Measurements from ENCODE around the gene SUGP2. TPM values are rescaled to one million over a fixed set of nuclear protein-coding genes. Genes with fewer than 3 reads are reported as not detected.

The SUGP2 gene
- total RNA-seq, result 114 and 128 TPM in 2 replicates

GRCh38 chr19:19033426-19034203, at the start of gene SUGP2, which contains the start of gene ARMC6:
SUGP2 (minus strand) TSS chr19:19033517; CDS start chr19:19031071, 2,446 bp downstream.
ARMC6 (plus strand) TSS chr19:19033603; CDS start chr19:19034210, 607 bp downstream.
- H3K27ac Mint-ChIP-seq, result peak within 1 kb of the TSS; percentile 98
- peaks cover 25% of the 10 kb centered on the region for H3K4me1 Mint-ChIP-seq (ENCODE audit: low read depth)
- H3K36me3 Mint-ChIP-seq (ENCODE audit: low read depth), result peaks cover 23% of the 10 kb centered on the region
- H3K4me3 Mint-ChIP-seq, result peak within 1 kb of the TSS; percentile 98
- intact Hi-C loops (cut with micrococcal nuclease), result loop anchor here (1.0 to 5.0 kb wide), 7 partner anchors 105 to 511 kb away; partner anchors contain the start of genes BORCS8, COPE, DDX49 and ELL
- peak; percentile 89 for DNase-seq (ENCODE audit: low spot score)
- no peaks in the 10 kb centered on the region for H3K27me3 Mint-ChIP-seq (ENCODE audit: insufficient read depth)
- no peaks in the 10 kb centered on the region for H3K9me3 Mint-ChIP-seq

- H3K36me3 Mint-ChIP-seq (ENCODE audit: low read depth), result peaks cover 2% of the 10 kb centered on the region
- no peaks in the 10 kb centered on the region for H3K4me1 Mint-ChIP-seq (ENCODE audit: low read depth)
- no peak overlapping the region for H3K27ac Mint-ChIP-seq
- no peaks in the 10 kb centered on the region for H3K9me3 Mint-ChIP-seq
- no peaks in the 10 kb centered on the region for H3K27me3 Mint-ChIP-seq (ENCODE audit: insufficient read depth)
- intact Hi-C loops (cut with micrococcal nuclease), result no loop called here
- H3K4me3 Mint-ChIP-seq, result no peak overlapping the region
- no peak for DNase-seq (ENCODE audit: low spot score)
Measured at GRCh38 chr19:19081642-19082151, 48.4 kb upstream of the SUGP2 start.

GRCh38 chr19:19079571-19079970, 46.3 kb upstream of the SUGP2 start:
- no peak for DNase-seq (ENCODE audit: low spot score)
- H3K27ac Mint-ChIP-seq, result no peak overlapping the region
- peaks cover 2% of the 10 kb centered on the region for H3K36me3 Mint-ChIP-seq (ENCODE audit: low read depth)
- no peaks in the 10 kb centered on the region for H3K4me1 Mint-ChIP-seq (ENCODE audit: low read depth)
- no peaks in the 10 kb centered on the region for H3K27me3 Mint-ChIP-seq (ENCODE audit: insufficient read depth)
- no peaks in the 10 kb centered on the region for H3K9me3 Mint-ChIP-seq
- intact Hi-C loops (cut with micrococcal nuclease), result no loop called here
- no peak overlapping the region for H3K4me3 Mint-ChIP-seq

GRCh38 chr19:19078801-19079200, 45.5 kb upstream of the SUGP2 start:
- intact Hi-C loops (cut with micrococcal nuclease), result no loop called here
- no peaks in the 10 kb centered on the region for H3K27me3 Mint-ChIP-seq (ENCODE audit: insufficient read depth)
- peaks cover 4% of the 10 kb centered on the region for H3K36me3 Mint-ChIP-seq (ENCODE audit: low read depth)
- DNase-seq (ENCODE audit: low spot score), result no peak
- no peaks in the 10 kb centered on the region for H3K9me3 Mint-ChIP-seq
- no peak overlapping the region for H3K4me3 Mint-ChIP-seq
- H3K27ac Mint-ChIP-seq, result no peak overlapping the region
- H3K4me1 Mint-ChIP-seq (ENCODE audit: low read depth), result no peaks in the 10 kb centered on the region

- intact Hi-C loops (cut with micrococcal nuclease), result no loop called here
- H3K36me3 Mint-ChIP-seq (ENCODE audit: low read depth), result peaks cover 4% of the 10 kb centered on the region
- H3K4me1 Mint-ChIP-seq (ENCODE audit: low read depth), result no peaks in the 10 kb centered on the region
- H3K4me3 Mint-ChIP-seq, result no peak overlapping the region
- no peaks in the 10 kb centered on the region for H3K27me3 Mint-ChIP-seq (ENCODE audit: insufficient read depth)
- H3K27ac Mint-ChIP-seq, result no peak overlapping the region
- no peaks in the 10 kb centered on the region for H3K9me3 Mint-ChIP-seq
- DNase-seq (ENCODE audit: low spot score), result no peak
Measured at GRCh38 chr19:19077103-19077502, 43.8 kb upstream of the SUGP2 start.

DNA sequence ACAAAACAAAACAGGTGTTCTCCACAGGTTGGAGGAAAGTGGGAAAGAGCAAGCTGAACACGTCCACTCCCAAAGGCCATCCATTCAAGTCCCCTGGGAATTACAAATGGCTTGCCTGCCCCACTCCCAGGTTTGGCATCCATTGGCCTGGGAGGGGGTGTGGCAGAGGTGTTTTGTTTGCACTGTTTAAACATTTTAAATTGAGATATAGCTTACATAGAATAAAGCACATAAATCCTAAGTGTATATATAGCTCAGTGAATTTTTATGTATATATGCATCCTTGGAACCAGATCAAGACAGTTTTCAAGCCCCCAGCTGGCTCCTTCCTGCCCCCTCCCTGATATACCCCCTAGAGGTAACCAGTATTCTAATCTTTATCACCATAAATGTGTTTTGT, 43.2 kb upstream of the SUGP2 start:
- no peaks in the 10 kb centered on the region for H3K4me1 Mint-ChIP-seq (ENCODE audit: low read depth)
- no peak overlapping the region for H3K4me3 Mint-ChIP-seq
- intact Hi-C loops (cut with micrococcal nuclease), result no loop called here
- H3K27ac Mint-ChIP-seq, result no peak overlapping the region
- no peak for DNase-seq (ENCODE audit: low spot score)
- peaks cover 4% of the 10 kb centered on the region for H3K36me3 Mint-ChIP-seq (ENCODE audit: low read depth)
- H3K9me3 Mint-ChIP-seq, result no peaks in the 10 kb centered on the region
- H3K27me3 Mint-ChIP-seq (ENCODE audit: insufficient read depth), result no peaks in the 10 kb centered on the region

DNA sequence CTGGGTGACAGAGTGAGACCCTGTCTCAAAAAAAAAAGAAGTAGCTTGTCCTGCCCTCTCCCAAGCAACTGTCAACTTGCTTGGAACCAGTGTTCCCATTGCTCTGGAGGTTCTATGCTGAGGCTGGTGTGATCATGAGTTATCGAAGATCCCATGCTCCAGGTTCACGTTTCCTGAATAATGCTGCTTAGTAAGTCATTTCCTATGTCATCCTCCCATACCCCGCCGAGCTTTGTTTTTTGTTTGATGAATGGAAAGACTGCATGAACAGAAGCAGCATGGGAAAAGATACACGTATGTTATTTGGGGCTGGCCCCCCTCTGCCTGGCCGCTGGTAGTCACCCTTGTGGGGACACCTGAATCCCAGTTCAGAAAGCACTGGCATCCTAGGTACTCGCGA, 41.8 kb upstream of the SUGP2 start:
- Mint-ChIP-seq H3K36me3 (ENCODE audit: low read depth) (peaks cover 6% of the 10 kb centered on the region), H3K4me3 (no peak overlapping the region), H3K9me3 (no peaks in the 10 kb centered on the region), H3K4me1 (ENCODE audit: low read depth) (no peaks in the 10 kb centered on the region), H3K27me3 (ENCODE audit: insufficient read depth) (no peaks in the 10 kb centered on the region), H3K27ac (no peak overlapping the region)
- intact Hi-C loops (cut with micrococcal nuclease), result no loop called here
- no peak for DNase-seq (ENCODE audit: low spot score)

- intact Hi-C loops (cut with micrococcal nuclease), result no loop called here
- no peak for DNase-seq (ENCODE audit: low spot score)
- Mint-ChIP-seq H3K9me3 (no peaks in the 10 kb centered on the region), H3K27me3 (ENCODE audit: insufficient read depth) (no peaks in the 10 kb centered on the region), H3K36me3 (ENCODE audit: low read depth) (peaks cover 6% of the 10 kb centered on the region), H3K27ac (no peak overlapping the region), H3K4me3 (no peak overlapping the region), H3K4me1 (ENCODE audit: low read depth) (no peaks in the 10 kb centered on the region)
Measured at GRCh38 chr19:19074196-19074882, 41.0 kb upstream of the SUGP2 start.

DNA sequence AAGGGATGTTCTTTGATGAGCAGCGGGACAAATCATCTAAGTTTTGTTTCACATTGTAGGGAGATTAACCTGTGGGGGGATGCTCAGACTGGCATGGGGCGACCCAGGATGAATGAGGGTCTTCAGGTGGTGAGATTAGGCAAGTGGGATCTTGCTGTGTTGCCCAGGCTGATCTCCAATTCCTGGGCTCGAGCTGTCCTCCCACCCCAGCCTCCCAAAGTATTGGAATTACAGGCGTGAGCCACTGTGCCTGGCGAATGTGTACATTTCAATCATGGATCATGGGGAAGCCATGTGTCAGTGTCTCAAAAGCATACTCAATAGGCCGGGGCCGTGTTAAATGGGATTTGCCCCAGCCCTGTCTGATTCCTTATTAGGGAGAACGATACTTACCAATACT, 38.6 kb upstream of the SUGP2 start:
- Mint-ChIP-seq H3K27ac (no peak overlapping the region), H3K27me3 (ENCODE audit: insufficient read depth) (no peaks in the 10 kb centered on the region), H3K36me3 (ENCODE audit: low read depth) (peaks cover 4% of the 10 kb centered on the region), H3K9me3 (no peaks in the 10 kb centered on the region), H3K4me1 (ENCODE audit: low read depth) (peaks cover 4% of the 10 kb centered on the region), H3K4me3 (no peak overlapping the region)
- no peak for DNase-seq (ENCODE audit: low spot score)
- intact Hi-C loops (cut with micrococcal nuclease), result no loop called here

GRCh38 chr19:19068659-19069654, 35.6 kb upstream of the SUGP2 start:
- DNase-seq (ENCODE audit: low spot score), result no peak

GRCh38 chr19:19067276-19068072, 34.2 kb upstream of the SUGP2 start:
- Mint-ChIP-seq H3K9me3 (no peaks in the 10 kb centered on the region), H3K27me3 (ENCODE audit: insufficient read depth) (no peaks in the 10 kb centered on the region), H3K36me3 (ENCODE audit: low read depth) (peaks cover 2% of the 10 kb centered on the region), H3K4me3 (no peak overlapping the region), H3K27ac (no peak overlapping the region), H3K4me1 (ENCODE audit: low read depth) (peaks cover 28% of the 10 kb centered on the region)
- intact Hi-C loops (cut with micrococcal nuclease), result no loop called here
- DNase-seq (ENCODE audit: low spot score), result no peak

More at GRCh38 chr19:19068659-19069654, 35.6 kb upstream of the SUGP2 start:
- Mint-ChIP-seq H3K27ac (no peak overlapping the region), H3K4me1 (ENCODE audit: low read depth) (peaks cover 21% of the 10 kb centered on the region), H3K9me3 (no peaks in the 10 kb centered on the region), H3K36me3 (ENCODE audit: low read depth) (peaks cover 2% of the 10 kb centered on the region), H3K4me3 (no peak overlapping the region), H3K27me3 (ENCODE audit: insufficient read depth) (no peaks in the 10 kb centered on the region)
- intact Hi-C loops (cut with micrococcal nuclease), result no loop called here

All from activated T-helper 1 cell treated with anti-CD3 and anti-CD28 coated beads, Interleukin-12 subunit alpha, Interleukin-12 subunit beta, Interleukin-2, Interleukin-4 antibody, amounts not matched to agents 30 ng/mL and 10 ng/mL and 1 ng/mL, durations not matched to agents 14 hours and 24 hours and 36 hours (primary cell).